HepG2 (cell line): ENCODE results near the gene COMMD10. TPM values are rescaled to one million over a fixed set of nuclear protein-coding genes. Genes with fewer than 3 reads are reported as not detected.

Experiments used
- ATAC-seq: fragments of 200-7000 bp; cut with Tn5 transposase; 3 replicates; pipeline ENCODE4 v1.9.1; 2020; ENCODE audit warnings: mild to moderate bottlenecking, moderate library complexity
- BruUV-seq: library from RNA; stranded (reverse); fragments of 400-500 nt; replicated peaks from 2 replicates; lab custom pipeline; 2021; lab: Mats Ljungman, UMichigan
- CTCF ChIA-PET: fragments of 300-600 bp; formaldehyde crosslinking; extraction: SDS; loops from one replicate; lab custom pipeline; 2021; ENCODE audit warnings: low total read pairs, inconsistent platforms, low intra/inter-chr PET ratio; lab: Yijun Ruan, JAX
- POLR2A ChIA-PET: fragments of 350-600 bp; sonication (Branson Sonifier 250); formaldehyde crosslinking; loops from one replicate; lab custom pipeline; 2020; ENCODE audit warnings: antibody characterized with exemption, inconsistent platforms; lab: Yijun Ruan, JAX
- DNase-seq: peaks from one replicate; pipeline ENCODE4 v3.0.0-alpha.2; 2015; ENCODE audit warnings: low spot score
- FAIRE-seq: peaks from 3 replicates; lab custom pipeline; 2011; peaks lifted over from hg19 to GRCh38; lab: Jason Lieb, UNC
- H2AFZ ChIP-seq: one replicate; pipeline ENCODE4 v1.6.1; 2011; ENCODE audit warnings: low read length, inconsistent platforms
- H3K27ac ChIP-seq: fragments of 300-600 bp; 3 replicates; pipeline ENCODE4 v1.8.0; 2011; ENCODE audit warnings: mixed run types, mild to moderate bottlenecking, mixed read lengths, low read length, inconsistent platforms; ENCODE audit not compliant: insufficient read depth; ENCODE audit errors: extremely low read length
- H3K27me3 ChIP-seq, 2 experiments: fragments of 200-600 bp in 1 of 2; 2 replicates in 1 of 2; 3 replicates in 1 of 2; pipeline versions ENCODE4 v1.6.0 to v1.8.0; 2011; ENCODE audit warnings: low read length in 2 of 2, mild to moderate bottlenecking in 2 of 2, moderate library complexity in 2 of 2, inconsistent platforms in 1 of 2; ENCODE audit not compliant: insufficient read depth in 2 of 2, control insufficient read depth in 1 of 2
- H3K36me3 ChIP-seq, 2 experiments: fragments of 200-600 bp in 1 of 2; replicated peaks in 1 of 2; 2 replicates in 1 of 2; 3 replicates in 1 of 2; pipeline versions ENCODE4 v1.5.1 to v1.8.0; 2011; ENCODE audit warnings: low read length in 2 of 2, inconsistent platforms in 1 of 2; ENCODE audit not compliant: insufficient read depth in 2 of 2, control insufficient read depth in 1 of 2
- H3K4me1 ChIP-seq: 2 replicates; pipeline ENCODE4 v1.5.1; 2012; ENCODE audit warnings: low read length, inconsistent platforms; ENCODE audit not compliant: insufficient read depth
- H3K4me2 ChIP-seq: 2 replicates; pipeline ENCODE4 v1.6.0; 2011; ENCODE audit warnings: low read depth, low read length, inconsistent platforms
- H3K4me3 ChIP-seq, 3 experiments: fragments of 200-600 bp in 1 of 3; sonication (generic), shearing (Covaris generic) in 1 of 3; replicated peaks in 1 of 3; 2 replicates each; pipeline ENCODE4 v1.5.1; 2011 to 2016; ENCODE audit warnings: low read length in 3 of 3, inconsistent platforms in 2 of 3, low read depth in 2 of 3, mild to moderate bottlenecking in 2 of 3, control low read depth in 1 of 3, mixed read lengths in 1 of 3; ENCODE audit not compliant: insufficient read depth in 1 of 3
- H3K79me2 ChIP-seq: one replicate; pipeline ENCODE4 v1.6.1; 2011; ENCODE audit warnings: low read length, inconsistent platforms; ENCODE audit not compliant: insufficient read depth
- H3K9ac ChIP-seq: 2 replicates; pipeline ENCODE4 v1.6.0; 2011; ENCODE audit warnings: mild to moderate bottlenecking, low read depth, low read length, inconsistent platforms; ENCODE audit not compliant: insufficient read depth
- H3K9me3 ChIP-seq: 2 replicates; pipeline ENCODE4 v1.5.1; 2012; ENCODE audit warnings: mild to moderate bottlenecking, low read length
- H4K20me1 ChIP-seq: 2 replicates; pipeline ENCODE4 v1.6.0; 2011; ENCODE audit warnings: inconsistent platforms, mild to moderate bottlenecking, low read length, moderate library complexity; ENCODE audit not compliant: insufficient read depth
- CBX5 ChIP-seq: sonication (generic); formaldehyde crosslinking; IDR thresholded peaks from 2 replicates; pipeline ENCODE4 v1.4.0; 2020; ENCODE audit warnings: missing genetic modification reagents, borderline replicate concordance
- DNMT1 ChIP-seq: sonication (generic); formaldehyde crosslinking; IDR thresholded peaks from 2 replicates; pipeline ENCODE4 v1.5.1; 2020; ENCODE audit warnings: mild to moderate bottlenecking, missing genetic modification reagents
- E2F1 ChIP-seq: sonication (generic); formaldehyde crosslinking; IDR thresholded peaks from 2 replicates; pipeline ENCODE4 v1.5.0; 2020; ENCODE audit warnings: missing genetic modification reagents
- FOXK2 ChIP-seq: fragments of 450-650 bp; IDR thresholded peaks from 2 replicates; pipeline ENCODE4 v1.6.1; 2016
- HNRNPK ChIP-seq: fragments of 200-400 bp; formaldehyde crosslinking; IDR thresholded peaks from 2 replicates; pipeline ENCODE4 v1.6.1; 2018; ENCODE audit warnings: low read length, low read depth, moderate library complexity, mild to moderate bottlenecking; ENCODE audit not compliant: poor library complexity, severe bottlenecking
- PBX2 ChIP-seq: IDR thresholded peaks from 2 replicates; pipeline ENCODE4 v1.6.1; 2016; ENCODE audit warnings: control low read depth
- PBX3 ChIP-seq: sonication (generic); formaldehyde crosslinking; IDR thresholded peaks from 2 replicates; pipeline ENCODE4 v1.8.1; 2023; ENCODE audit warnings: missing genetic modification reagents, inconsistent platforms, borderline replicate concordance
- SALL2 ChIP-seq: sonication (generic); formaldehyde crosslinking; IDR thresholded peaks from 2 replicates; pipeline ENCODE4 v1.8.1; 2023; ENCODE audit warnings: mild to moderate bottlenecking, missing genetic modification reagents, inconsistent platforms
- TCF7 ChIP-seq: sonication (generic); IDR thresholded peaks from 2 replicates; pipeline ENCODE4 v1.6.1; 2016; ENCODE audit warnings: antibody characterized with exemption, low read depth
- ZBED4 ChIP-seq: sonication (generic); formaldehyde crosslinking; IDR thresholded peaks from 2 replicates; pipeline ENCODE4 v1.4.0; 2020; ENCODE audit warnings: missing genetic modification reagents, borderline replicate concordance
- ZNF33B ChIP-seq: sonication (generic); formaldehyde crosslinking; IDR thresholded peaks from 2 replicates; pipeline ENCODE4 v1.5.1; 2020; ENCODE audit warnings: mild to moderate bottlenecking, missing genetic modification reagents
- ZNF780A ChIP-seq: sonication (generic); formaldehyde crosslinking; IDR thresholded peaks from 2 replicates; pipeline ENCODE4 v1.8.0; 2022; ENCODE audit warnings: mild to moderate bottlenecking, missing genetic modification reagents, moderate library complexity
- in situ Hi-C: cut with HindIII; loops from 2 replicates; pipeline ENCODE4 v1.10.0; 2017; ENCODE audit warnings: low pct_unique_long_range_greater_than_20kb; ENCODE audit not compliant: extremely low pct_ligation_motif_present
- intact Hi-C: fragments of 100-400 bp; cut with micrococcal nuclease; formaldehyde crosslinking; loops from one replicate; pipeline ENCODE4 v1.10.0; 2022; ENCODE audit not compliant: unreplicated experiment
- polyA plus RNA-seq, 8 experiments: library from polyadenylated mRNA; depleted of rRNA in 3 of 8; stranded (reverse) in 7 of 8; unstranded in 1 of 8; fragments of >200 nt; fragmentation: Illumina TruSeq in 4 of 8; extraction: Trizol in 4 of 8; gene quantifications; 2 replicates each; pipeline versions ENCODE4 v1.2.1 to v1.2.3, GENCODE V29; 2011 to 2016; ENCODE audit warnings: low read depth in 4 of 8, missing spikeins in 1 of 8, mixed read lengths in 1 of 8; ENCODE audit not compliant: insufficient read depth in 1 of 8
- total RNA-seq, 5 experiments: library from RNA; depleted of rRNA; stranded (reverse); fragments of >200 nt; fragmentation: Illumina TruSeq; extraction: Trizol; gene quantifications; 2 replicates each; pipeline ENCODE4 v1.2.3, GENCODE V29; 2016; ENCODE audit warnings: low read depth in 1 of 5

Gene COMMD10
- total and polyA plus RNA-seq, 2 of the 13 experiments (the other 11 are each of a cell fraction or from before 2014, with no cell fraction given), result 16.9 to 39.3 TPM

GRCh38 chr5:116212225-116212624 is 127.4 kb downstream of the COMMD10 start:
- Histone ChIP-seq H2AFZ (no peak overlapping the region), H3K4me3 (no peak overlapping the region), H4K20me1 (no peaks in the 10 kb centered on the region), H3K9me3 (no peaks in the 10 kb centered on the region), H3K9ac (no peak overlapping the region), H3K27ac (no peak overlapping the region), H3K36me3 (no peaks in the 10 kb centered on the region), H3K4me1 (no peaks in the 10 kb centered on the region), H3K27me3 (no peaks in the 10 kb centered on the region), H3K79me2 (no peaks in the 10 kb centered on the region), H3K4me2 (no peak overlapping the region)
- no peak for TF ChIP-seq ZNF33B (CRISPR knock-in tag)
- no peak for TF ChIP-seq PBX3 (CRISPR knock-in tag)
- no peak for TF ChIP-seq FOXK2
- no peak for TF ChIP-seq HNRNPK
- TF ChIP-seq SALL2, result no peak
- no peak for TF ChIP-seq E2F1 (CRISPR knock-in tag)
- no peak for TF ChIP-seq DNMT1 (CRISPR knock-in tag)
- TF ChIP-seq TCF7, result no peak
- no peak for TF ChIP-seq ZNF780A (CRISPR knock-in tag)
- TF ChIP-seq ZBED4 (CRISPR knock-in tag), result no peak
- no peak for TF ChIP-seq CBX5
- no peak for TF ChIP-seq PBX2
- FAIRE-seq (no peak), ATAC-seq (no peak), DNase-seq (no peak)
- no TSS peak for BruUV-seq
- intact Hi-C loops, result no loop called here
- ChIA-PET POLR2A (no interaction called here), CTCF (no interaction called here)
- in situ Hi-C loops, result no loop called here
